ENCODE data around the gene FXYD7. TPM values are rescaled to one million over a fixed set of nuclear protein-coding genes. Genes with fewer than 3 reads are reported as not detected.

Gene FXYD7
- total RNA-seq, 5 donors from 2014 or later (not counting 1 experiment from before 2014, with no cell fraction given): 8.8 to 24.0 (median 12.6) TPM

DNA sequence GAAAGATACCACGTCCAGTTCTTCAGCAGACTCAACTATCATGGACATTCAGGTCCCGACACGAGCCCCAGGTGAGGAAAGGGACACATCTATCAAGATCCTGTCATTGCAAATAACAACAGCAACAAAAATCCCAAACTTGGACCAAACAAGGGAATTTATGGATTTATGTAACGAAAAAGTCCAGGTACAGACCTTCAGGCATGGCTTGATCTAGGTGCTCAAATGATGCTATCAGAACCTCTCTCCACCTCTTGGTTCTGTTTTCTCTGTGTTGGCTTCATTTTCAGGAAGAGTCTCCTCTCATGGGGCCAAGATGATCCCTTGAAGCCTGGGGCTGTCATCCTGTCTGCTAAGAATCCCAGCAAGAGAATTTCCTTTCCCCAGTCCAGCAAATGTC lies 14.4 kb downstream of the FXYD7 start:
- 83% methylated on average over 2 of the region's 4 CpGs for WGBS (ENCODE audit: insufficient coverage)
- ChIA-PET CTCF (no interaction called here), POLR2A (no interaction called here)
- peaks cover 58% of the 10 kb centered on the region for H3K36me3 Mint-ChIP-seq
- Histone ChIP-seq H3K9me3 (no peaks in the 10 kb centered on the region), H3K4me1 (ENCODE audit: control insufficient read depth in 1 of 2, extremely low read depth in 1 of 2, insufficient read depth in 2 of 2, low read length in 2 of 2) (peaks cover 10 to 46% of the 10 kb centered on the region in 2 experiments), H3K4me3 (ENCODE audit: control insufficient read depth in 1 of 2, extremely low read depth in 1 of 2, low read length in 1 of 2) (no peak overlapping the region), H3K27ac (ENCODE audit: low read length) (peak overlapping the region; percentile 92), H3K27me3 (replicated peaks in 1 of 2; ENCODE audit: control insufficient read depth in 2 of 2, extremely low read depth in 1 of 2, insufficient read depth in 2 of 2, low read length in 1 of 2) (no peaks in the 10 kb centered on the region), H3K36me3 (ENCODE audit: control insufficient read depth in 2 of 2, extremely low read depth in 1 of 2, insufficient read depth in 1 of 2, low read length in 1 of 2) (peaks cover 3 to 60% of the 10 kb centered on the region in 2 donors)
- H3K27me3 Mint-ChIP-seq: no peaks in the 10 kb centered on the region
- DNase-seq: no peak
- peaks cover 56 to 70% (median 70%) of the 10 kb centered on the region in 3 donors for H3K4me1 Mint-ChIP-seq
- H3K4me3 Mint-ChIP-seq: peak overlapping the region in 2 of 3 donors; percentile 28 to 99
- peaks cover 0 to 4% (median 3%) of the 10 kb centered on the region in 3 donors for H3K9me3 Mint-ChIP-seq
- peak overlapping the region; percentile 98 to 99 for H3K27ac Mint-ChIP-seq
- no peak for ATAC-seq (replicated peaks in 1 of 4)

GRCh38 chr19:35159606-35160005 lies 16.6 kb downstream of the FXYD7 start:
- POLR2A ChIA-PET: interaction anchor here in 1 of 2 donors (0.7 kb wide), 1 partner anchor 637 kb away, joined by 3 read pairs; no protein-coding TSS in a partner anchor

GRCh38 chr19:35160629-35161433 lies 17.8 kb downstream of the FXYD7 start:
- H3K36me3 ChIP-seq (ENCODE audit: control insufficient read depth in 2 of 2, extremely low read depth in 1 of 2, insufficient read depth in 1 of 2, low read length in 1 of 2): peaks cover 20 to 94% of the 10 kb centered on the region in 2 donors
- no peaks in the 10 kb centered on the region for H3K27me3 ChIP-seq (replicated peaks in 1 of 2; ENCODE audit: control insufficient read depth in 2 of 2, extremely low read depth in 1 of 2, insufficient read depth in 2 of 2, low read length in 1 of 2)
- Mint-ChIP-seq H3K27ac (peak overlapping the region; percentile 78 to 87), H3K9me3 (peaks cover 4 to 11% (median 9%) of the 10 kb centered on the region in 3 donors), H3K4me1 (peaks cover 42 to 68% (median 58%) of the 10 kb centered on the region in 3 donors), H3K27me3 (no peaks in the 10 kb centered on the region), H3K4me3 (no peak overlapping the region), H3K36me3 (peaks cover 90% of the 10 kb centered on the region)
- H3K9me3 ChIP-seq: no peaks in the 10 kb centered on the region
- peaks cover 6 to 25% of the 10 kb centered on the region in 2 experiments for H3K4me1 ChIP-seq (ENCODE audit: control insufficient read depth in 1 of 2, extremely low read depth in 1 of 2, insufficient read depth in 2 of 2, low read length in 2 of 2)
- 100% methylated on average over 5 of the region's 9 CpGs for WGBS (ENCODE audit: insufficient coverage)
- ChIA-PET CTCF (no interaction called here), POLR2A (no interaction called here)
- DNase-seq (no peak), ATAC-seq (replicated peaks in 1 of 4) (no peak)
- peak overlapping the region; percentile 31 for H3K27ac ChIP-seq (ENCODE audit: low read length)
- no peak overlapping the region for H3K4me3 ChIP-seq (ENCODE audit: control insufficient read depth in 1 of 2, extremely low read depth in 1 of 2, low read length in 1 of 2)

More at GRCh38 chr19:35159606-35160005, 16.6 kb downstream of the FXYD7 start:
- H3K36me3 ChIP-seq (ENCODE audit: control insufficient read depth in 2 of 2, extremely low read depth in 1 of 2, insufficient read depth in 1 of 2, low read length in 1 of 2): peaks cover 15 to 82% of the 10 kb centered on the region in 2 donors
- CTCF ChIA-PET: no interaction called here
- no peaks in the 10 kb centered on the region for H3K27me3 ChIP-seq (replicated peaks in 1 of 2; ENCODE audit: control insufficient read depth in 2 of 2, extremely low read depth in 1 of 2, insufficient read depth in 2 of 2, low read length in 1 of 2)
- H3K9me3 Mint-ChIP-seq: peaks cover 4 to 6% (median 5%) of the 10 kb centered on the region in 3 donors
- no peak overlapping the region for H3K27ac ChIP-seq (ENCODE audit: low read length)
- no peaks in the 10 kb centered on the region for H3K9me3 ChIP-seq
- H3K4me1 Mint-ChIP-seq: peaks cover 52 to 71% (median 60%) of the 10 kb centered on the region in 3 donors
- peaks cover 79% of the 10 kb centered on the region for H3K36me3 Mint-ChIP-seq
- H3K27ac Mint-ChIP-seq: peak overlapping the region; percentile 66 to 91
- no peak overlapping the region for H3K4me3 Mint-ChIP-seq
- no peaks in the 10 kb centered on the region for H3K27me3 Mint-ChIP-seq
- no peak for DNase-seq
- no peak for ATAC-seq (replicated peaks in 1 of 4)
- H3K4me3 ChIP-seq (ENCODE audit: control insufficient read depth in 1 of 2, extremely low read depth in 1 of 2, low read length in 1 of 2): no peak overlapping the region
- 99% methylated on average over 7 of the region's 8 CpGs for WGBS (ENCODE audit: insufficient coverage)
- peaks cover 8 to 32% of the 10 kb centered on the region in 2 experiments for H3K4me1 ChIP-seq (ENCODE audit: control insufficient read depth in 1 of 2, extremely low read depth in 1 of 2, insufficient read depth in 2 of 2, low read length in 2 of 2)

GRCh38 chr19:35161434-35161743 lies 18.3 kb downstream of the FXYD7 start:
- peak overlapping the region; percentile 31 for H3K27ac ChIP-seq (ENCODE audit: low read length)
- CTCF ChIA-PET: interaction anchor here in 1 of 2 donors (1.3 kb wide), 1 partner anchor 20 kb away, joined by 7 read pairs; no protein-coding TSS in a partner anchor
- H3K4me3 ChIP-seq (ENCODE audit: control insufficient read depth in 1 of 2, extremely low read depth in 1 of 2, low read length in 1 of 2): no peak overlapping the region
- DNase-seq (no peak), ATAC-seq (replicated peaks in 1 of 4) (no peak)
- Mint-ChIP-seq H3K27me3 (no peaks in the 10 kb centered on the region), H3K27ac (peak overlapping the region; percentile 50 to 78), H3K9me3 (peaks cover 4 to 12% (median 9%) of the 10 kb centered on the region in 3 donors), H3K4me3 (no peak overlapping the region), H3K4me1 (peaks cover 38 to 68% (median 54%) of the 10 kb centered on the region in 3 donors), H3K36me3 (peaks cover 90% of the 10 kb centered on the region)
- H3K27me3 ChIP-seq (replicated peaks in 1 of 2; ENCODE audit: control insufficient read depth in 2 of 2, extremely low read depth in 1 of 2, insufficient read depth in 2 of 2, low read length in 1 of 2): no peaks in the 10 kb centered on the region
- H3K4me1 ChIP-seq (ENCODE audit: control insufficient read depth in 1 of 2, extremely low read depth in 1 of 2, insufficient read depth in 2 of 2, low read length in 2 of 2): peaks cover 1 to 22% of the 10 kb centered on the region in 2 experiments
- WGBS (ENCODE audit: insufficient coverage): 100% methylated on average over 2 of the region's 2 CpGs
- POLR2A ChIA-PET: interaction anchor here in 1 of 2 donors (1.0 kb wide), 1 partner anchor 160 kb away, joined by 3 read pairs; no protein-coding TSS in a partner anchor
- H3K36me3 ChIP-seq (ENCODE audit: control insufficient read depth in 2 of 2, extremely low read depth in 1 of 2, insufficient read depth in 1 of 2, low read length in 1 of 2): peaks cover 25 to 98% of the 10 kb centered on the region in 2 donors
- H3K9me3 ChIP-seq: no peaks in the 10 kb centered on the region

DNA sequence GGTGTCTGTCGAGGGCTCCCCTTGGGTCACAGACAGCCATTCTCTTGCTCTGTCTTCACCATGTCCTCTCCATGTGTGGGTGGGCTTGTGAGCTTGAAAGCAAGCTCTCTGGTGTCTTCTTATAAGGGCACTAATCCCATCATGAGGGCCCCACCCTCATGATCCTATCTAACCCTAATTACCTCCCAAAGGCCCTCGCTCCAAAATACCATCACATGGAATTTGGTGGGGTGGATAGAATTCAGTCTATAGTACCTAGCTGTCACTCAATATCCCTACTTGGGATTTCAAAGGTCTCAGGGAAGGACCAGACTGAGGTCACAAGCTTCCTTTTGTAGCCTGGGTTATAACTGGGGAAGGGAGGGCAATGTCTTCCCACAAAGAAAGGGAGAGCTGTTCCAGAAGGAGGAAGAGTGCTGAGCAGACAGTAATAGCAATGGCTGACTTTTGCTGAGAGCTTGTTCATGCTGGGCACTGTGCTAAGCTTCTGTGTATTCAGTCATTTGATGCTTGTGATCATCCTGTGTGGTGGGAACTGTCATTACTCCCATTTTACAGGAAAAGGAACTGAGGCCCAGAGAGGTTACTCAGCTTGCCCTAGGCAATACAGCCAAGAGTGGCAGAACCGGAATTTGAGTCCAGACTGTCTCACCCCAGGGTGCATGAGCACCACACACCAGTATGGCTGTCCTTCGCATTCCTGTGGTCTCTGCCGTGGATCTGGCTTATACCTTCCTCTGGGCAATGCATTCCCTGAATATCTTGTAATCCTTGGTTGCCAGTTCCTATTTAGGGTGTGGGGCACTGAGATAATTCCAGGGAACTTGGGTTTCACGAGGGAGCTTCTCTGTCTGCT lies 19.6 kb downstream of the FXYD7 start:
- Histone ChIP-seq H3K4me3 (ENCODE audit: control insufficient read depth in 1 of 2, extremely low read depth in 1 of 2, low read length in 1 of 2) (no peak overlapping the region), H3K4me1 (ENCODE audit: control insufficient read depth in 1 of 2, extremely low read depth in 1 of 2, insufficient read depth in 2 of 2, low read length in 2 of 2) (peaks cover 10 to 22% of the 10 kb centered on the region in 2 experiments), H3K36me3 (ENCODE audit: control insufficient read depth in 2 of 2, extremely low read depth in 1 of 2, insufficient read depth in 1 of 2, low read length in 1 of 2) (peaks cover 35 to 96% of the 10 kb centered on the region in 2 donors), H3K9me3 (no peaks in the 10 kb centered on the region), H3K27ac (ENCODE audit: low read length) (no peak overlapping the region), H3K27me3 (replicated peaks in 1 of 2; ENCODE audit: control insufficient read depth in 2 of 2, extremely low read depth in 1 of 2, insufficient read depth in 2 of 2, low read length in 1 of 2) (no peaks in the 10 kb centered on the region)
- WGBS (ENCODE audit: insufficient coverage): 100% methylated on average over 4 of the region's 6 CpGs
- H3K36me3 Mint-ChIP-seq: peaks cover 93% of the 10 kb centered on the region
- POLR2A ChIA-PET: interaction anchor here in 1 of 2 donors (1.0 kb wide), 1 partner anchor 161 kb away, joined by 3 read pairs; no protein-coding TSS in a partner anchor
- peak overlapping the region; percentile 77 to 80 for H3K27ac Mint-ChIP-seq
- CTCF ChIA-PET: interaction anchor here in 1 of 2 donors (0.5 to 1.3 kb wide), 5 partner anchors 9 to 544 kb away, joined by 3 to 7 read pairs (median 5); no protein-coding TSS in a partner anchor
- no peak for ATAC-seq (replicated peaks in 1 of 4)
- H3K4me3 Mint-ChIP-seq: peak overlapping the region in 2 of 3 donors; percentile 6 to 13
- no peak for DNase-seq
- peaks cover 4 to 15% (median 9%) of the 10 kb centered on the region in 3 donors for H3K9me3 Mint-ChIP-seq
- H3K4me1 Mint-ChIP-seq: peaks cover 43 to 68% (median 54%) of the 10 kb centered on the region in 3 donors
- H3K27me3 Mint-ChIP-seq: no peaks in the 10 kb centered on the region

DNA sequence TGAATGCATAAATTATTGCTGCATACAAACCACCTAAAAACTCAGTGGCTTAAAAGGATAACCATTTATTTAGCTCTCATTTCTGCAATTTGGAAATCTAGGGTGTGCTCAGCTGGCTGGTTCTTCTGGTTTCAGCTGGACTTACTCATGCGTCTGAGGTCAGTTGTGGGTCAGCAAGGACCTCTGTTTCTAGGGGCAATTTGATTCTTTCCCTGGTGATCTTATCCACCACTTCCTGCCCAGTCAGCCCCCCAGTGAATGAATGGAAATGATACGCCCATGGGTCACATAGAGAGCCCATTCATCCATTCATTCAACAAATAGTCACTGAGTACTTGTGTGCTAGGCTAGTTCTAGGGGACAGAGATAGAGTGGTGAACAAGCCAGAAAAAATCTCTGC lies 21.4 kb downstream of the FXYD7 start:
- ChIA-PET CTCF (interaction anchor here in 1 of 2 donors (0.7 kb wide), 1 partner anchor 39 kb away, joined by 3 read pairs; no protein-coding TSS in a partner anchor), POLR2A (no interaction called here)
- Histone ChIP-seq H3K27me3 (replicated peaks in 1 of 2; ENCODE audit: control insufficient read depth in 2 of 2, extremely low read depth in 1 of 2, insufficient read depth in 2 of 2, low read length in 1 of 2) (no peaks in the 10 kb centered on the region), H3K27ac (ENCODE audit: low read length) (no peak overlapping the region), H3K4me1 (ENCODE audit: control insufficient read depth in 1 of 2, extremely low read depth in 1 of 2, insufficient read depth in 2 of 2, low read length in 2 of 2) (peaks cover 13 to 25% of the 10 kb centered on the region in 2 experiments), H3K36me3 (ENCODE audit: control insufficient read depth in 2 of 2, extremely low read depth in 1 of 2, insufficient read depth in 1 of 2, low read length in 1 of 2) (peaks cover 38 to 91% of the 10 kb centered on the region in 2 donors), H3K9me3 (no peaks in the 10 kb centered on the region), H3K4me3 (ENCODE audit: control insufficient read depth in 1 of 2, extremely low read depth in 1 of 2, low read length in 1 of 2) (no peak overlapping the region)
- DNase-seq (no peak), ATAC-seq (replicated peaks in 1 of 4) (no peak)
- Mint-ChIP-seq H3K4me3 (no peak overlapping the region), H3K27ac (peak overlapping the region; percentile 63 to 77), H3K36me3 (peaks cover 82% of the 10 kb centered on the region), H3K4me1 (peaks cover 41 to 62% (median 48%) of the 10 kb centered on the region in 3 donors), H3K9me3 (peaks cover 4 to 15% (median 9%) of the 10 kb centered on the region in 3 donors), H3K27me3 (no peaks in the 10 kb centered on the region)
- no CpG with 5 or more reads among the region's 2 CpGs for WGBS (ENCODE audit: insufficient coverage)
